DND-41 (cell line): ENCODE data around the gene TMEM107.

Experiments
- ATAC-seq: fragments of 200-7000 bp; cut with Tn5 transposase; 3 replicates; pipeline ENCODE4 v1.9.1; 2021; ENCODE audit warnings: low read depth; ENCODE audit not compliant: insufficient read depth
- DNase-seq: peaks from one replicate; pipeline ENCODE4 v3.0.0-alpha.2; 2020
- H2AFZ ChIP-seq: 2 replicates; pipeline ENCODE4 v1.6.0; 2012; ENCODE audit warnings: low read depth, low read length
- H3K27ac ChIP-seq: 2 replicates; pipeline ENCODE4 v1.5.1; 2012; ENCODE audit warnings: low read length, inconsistent platforms
- H3K27me3 ChIP-seq: fragments of 200-600 bp; sonication (generic); 2 replicates; pipeline ENCODE4 v1.6.0; 2012; ENCODE audit warnings: low read length, mild to moderate bottlenecking, inconsistent platforms; ENCODE audit not compliant: insufficient read depth, poor library complexity
- H3K36me3 ChIP-seq: 2 replicates; pipeline ENCODE4 v1.5.1; 2012; ENCODE audit warnings: low read length, inconsistent platforms; ENCODE audit not compliant: insufficient read depth
- H3K4me1 ChIP-seq: 2 replicates; pipeline ENCODE4 v1.5.1; 2012; ENCODE audit warnings: mild to moderate bottlenecking, low read length; ENCODE audit not compliant: insufficient read depth
- H3K4me2 ChIP-seq: 2 replicates; pipeline ENCODE4 v1.6.0; 2012; ENCODE audit warnings: mild to moderate bottlenecking, moderate library complexity, low read length, inconsistent platforms; ENCODE audit not compliant: insufficient read depth
- H3K4me3 ChIP-seq, 2 experiments: fragments of 200-600 bp in 1 of 2; shearing (Covaris generic) in 1 of 2; 2 replicates each; pipeline ENCODE4 v1.5.1; 2012 to 2016; ENCODE audit warnings: inconsistent platforms in 2 of 2, low read length in 2 of 2, mild to moderate bottlenecking in 2 of 2, low read depth in 1 of 2, moderate library complexity in 1 of 2
- H3K79me2 ChIP-seq: 2 replicates; pipeline ENCODE4 v1.6.0; 2012; ENCODE audit warnings: low read length, inconsistent platforms; ENCODE audit not compliant: insufficient read depth
- H3K9ac ChIP-seq: 2 replicates; pipeline ENCODE4 v1.6.0; 2012; ENCODE audit warnings: low read depth, mild to moderate bottlenecking, inconsistent platforms, low read length, moderate library complexity
- H3K9me3 ChIP-seq: 2 replicates; pipeline ENCODE4 v1.5.1; 2012; ENCODE audit warnings: low read length, moderate library complexity, mild to moderate bottlenecking, inconsistent platforms; ENCODE audit not compliant: insufficient read depth, severe bottlenecking
- H4K20me1 ChIP-seq: 2 replicates; pipeline ENCODE4 v1.6.0; 2012; ENCODE audit warnings: low read length; ENCODE audit not compliant: insufficient read depth
- EZH2 ChIP-seq: IDR thresholded peaks from 3 replicates; pipeline ENCODE4 v1.6.1; 2012; ENCODE audit warnings: borderline replicate concordance, low read depth, mild to moderate bottlenecking, moderate library complexity, low read length, inconsistent platforms; ENCODE audit not compliant: severe bottlenecking
- TF ChIP-seq, protein P1 (sequence below): IDR thresholded peaks from 2 replicates; pipeline ENCODE4 v1.5.1; 2012; ENCODE audit warnings: borderline replicate concordance, low read length, moderate library complexity, mild to moderate bottlenecking; ENCODE audit not compliant: poor library complexity, severe bottlenecking; ENCODE audit errors: extremely low read depth

TMEM107 gene

DNA sequence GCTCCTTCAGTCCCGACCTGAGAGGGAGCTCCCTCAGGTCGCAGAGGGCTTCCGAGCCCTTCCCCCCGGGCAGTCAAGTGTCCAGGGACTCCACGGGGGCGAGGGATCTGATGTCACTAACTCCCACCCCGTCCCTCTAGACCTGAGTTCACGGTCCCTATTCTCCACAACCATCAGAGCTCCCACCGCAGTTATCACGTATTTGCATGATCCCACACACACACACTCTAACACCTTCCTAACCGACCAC is 20.3 kb downstream of the TMEM107 start:
- H3K4me1 ChIP-seq = peaks cover 80% of the 10 kb centered on the region
- H3K36me3 ChIP-seq = peaks cover 23% of the 10 kb centered on the region
- peak overlapping the region; percentile 60 for H3K9ac ChIP-seq
- peak overlapping the region; percentile 78 for H3K27ac ChIP-seq
- TF ChIP-seq, protein P1, sequence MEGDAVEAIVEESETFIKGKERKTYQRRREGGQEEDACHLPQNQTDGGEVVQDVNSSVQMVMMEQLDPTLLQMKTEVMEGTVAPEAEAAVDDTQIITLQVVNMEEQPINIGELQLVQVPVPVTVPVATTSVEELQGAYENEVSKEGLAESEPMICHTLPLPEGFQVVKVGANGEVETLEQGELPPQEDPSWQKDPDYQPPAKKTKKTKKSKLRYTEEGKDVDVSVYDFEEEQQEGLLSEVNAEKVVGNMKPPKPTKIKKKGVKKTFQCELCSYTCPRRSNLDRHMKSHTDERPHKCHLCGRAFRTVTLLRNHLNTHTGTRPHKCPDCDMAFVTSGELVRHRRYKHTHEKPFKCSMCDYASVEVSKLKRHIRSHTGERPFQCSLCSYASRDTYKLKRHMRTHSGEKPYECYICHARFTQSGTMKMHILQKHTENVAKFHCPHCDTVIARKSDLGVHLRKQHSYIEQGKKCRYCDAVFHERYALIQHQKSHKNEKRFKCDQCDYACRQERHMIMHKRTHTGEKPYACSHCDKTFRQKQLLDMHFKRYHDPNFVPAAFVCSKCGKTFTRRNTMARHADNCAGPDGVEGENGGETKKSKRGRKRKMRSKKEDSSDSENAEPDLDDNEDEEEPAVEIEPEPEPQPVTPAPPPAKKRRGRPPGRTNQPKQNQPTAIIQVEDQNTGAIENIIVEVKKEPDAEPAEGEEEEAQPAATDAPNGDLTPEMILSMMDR = no peak
- no peak for TF ChIP-seq EZH2
- H3K27me3 ChIP-seq = no peaks in the 10 kb centered on the region
- H3K9me3 ChIP-seq = no peaks in the 10 kb centered on the region
- peaks cover 13% of the 10 kb centered on the region for H4K20me1 ChIP-seq
- peak overlapping the region; percentile 17 to 70; a peak in 3 of 4 replicates for H3K4me3 ChIP-seq
- H3K4me2 ChIP-seq = peak overlapping the region; percentile 92
- H2AFZ ChIP-seq = peak overlapping the region; percentile 71
- no peak for ATAC-seq
- peaks cover 23% of the 10 kb centered on the region for H3K79me2 ChIP-seq
- DNase-seq = no peak

DNA sequence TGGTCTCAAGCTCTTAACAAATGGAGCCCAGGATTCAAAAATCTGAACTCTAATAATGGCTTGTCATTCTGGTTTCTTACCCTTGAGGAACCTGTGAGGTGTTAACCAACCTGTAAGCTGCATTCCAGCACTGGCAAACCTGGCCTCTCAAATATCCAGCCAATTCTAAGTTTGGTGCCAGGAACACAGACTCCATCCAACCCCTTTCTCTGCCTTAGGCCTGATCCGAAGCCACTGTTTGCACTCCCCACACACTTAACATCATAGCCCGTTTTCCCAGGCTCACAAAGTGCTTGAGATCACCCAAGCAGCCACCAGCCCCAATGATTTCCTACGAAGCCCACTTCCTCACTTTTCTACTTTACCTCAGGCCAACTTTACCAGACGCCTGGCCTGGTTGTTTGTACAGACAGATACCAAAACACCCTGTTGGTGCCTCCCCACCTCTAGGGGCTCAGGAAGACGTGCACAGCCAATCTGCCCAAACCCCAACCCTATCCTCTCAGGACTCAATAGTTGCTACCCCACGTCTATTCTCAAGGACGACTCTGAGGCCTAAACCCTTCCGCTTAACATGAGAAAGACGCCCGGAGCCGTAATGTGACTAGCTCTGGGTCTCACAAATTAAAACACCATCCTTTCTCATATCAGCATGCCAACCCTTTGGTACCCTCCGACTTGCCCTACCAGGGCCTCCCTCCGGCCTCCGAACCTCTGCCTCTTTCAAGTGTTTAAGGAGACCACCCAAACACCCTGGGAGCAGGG is 20.8 kb downstream of the TMEM107 start:
- Histone ChIP-seq H3K4me2 (peak overlapping the region; percentile 92), H3K36me3 (peaks cover 21% of the 10 kb centered on the region), H3K27me3 (no peaks in the 10 kb centered on the region), H4K20me1 (peaks cover 14% of the 10 kb centered on the region), H3K27ac (peak overlapping the region; percentile 78), H3K9me3 (no peaks in the 10 kb centered on the region), H2AFZ (peak overlapping the region; percentile 71), H3K4me1 (peaks cover 81% of the 10 kb centered on the region), H3K79me2 (peaks cover 24% of the 10 kb centered on the region), H3K4me3 (peak overlapping the region; percentile 17 to 70; a peak in 3 of 4 replicates), H3K9ac (peak overlapping the region; percentile 60)
- ATAC-seq (no peak), DNase-seq (no peak)
- TF ChIP-seq EZH2 = no peak
- TF ChIP-seq, protein P1 = no peak

DNA sequence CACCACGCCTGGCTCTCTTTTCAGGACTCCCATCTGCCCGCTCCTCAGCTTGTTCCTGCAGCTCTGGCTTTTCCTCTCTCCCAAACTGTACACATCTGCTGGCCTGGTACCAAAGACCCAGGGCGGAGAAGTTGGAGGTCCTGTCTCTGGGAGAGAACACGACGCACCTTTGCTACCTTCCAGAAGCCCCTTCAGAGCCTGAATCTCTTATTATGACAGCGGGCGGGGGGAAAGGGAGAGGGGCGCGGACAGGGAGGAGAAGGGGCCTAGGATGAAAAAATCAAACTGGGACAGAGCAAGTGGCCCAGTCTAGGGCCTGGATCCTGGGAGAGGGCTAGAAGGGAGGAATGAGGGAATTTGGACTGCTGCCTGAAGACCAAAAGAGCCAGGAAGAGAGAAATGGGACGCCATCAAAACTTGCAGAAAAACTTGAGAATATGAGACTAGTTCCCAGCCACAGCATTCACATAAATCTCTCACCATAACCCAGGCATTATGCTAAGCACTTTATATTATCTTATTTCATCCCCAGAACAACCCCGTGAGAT is 21.5 kb downstream of the TMEM107 start:
- H3K36me3 ChIP-seq = peaks cover 21% of the 10 kb centered on the region
- H3K27ac ChIP-seq = no peak overlapping the region
- DNase-seq (no peak), ATAC-seq (no peak)
- H4K20me1 ChIP-seq = peaks cover 22% of the 10 kb centered on the region
- no peaks in the 10 kb centered on the region for H3K9me3 ChIP-seq
- peaks cover 77% of the 10 kb centered on the region for H3K4me1 ChIP-seq
- no peak overlapping the region for H3K4me3 ChIP-seq
- H3K9ac ChIP-seq = peak overlapping the region; percentile 13; the same call in 1 of the 2 replicates
- TF ChIP-seq, protein P1 = no peak
- no peak for TF ChIP-seq EZH2
- no peak overlapping the region for H2AFZ ChIP-seq
- peaks cover 22% of the 10 kb centered on the region for H3K79me2 ChIP-seq
- H3K4me2 ChIP-seq = peak overlapping the region; percentile 50
- no peaks in the 10 kb centered on the region for H3K27me3 ChIP-seq
